Skeletal muscle tissue (tissue), 4 donors: ENCODE data around the gene RBPJL. TPM values are rescaled to one million over a fixed set of nuclear protein-coding genes. Genes with fewer than 3 reads are reported as not detected.

Experiments
- H3K27ac ChIP-seq: one replicate; pipeline ENCODE4 v1.7.0; 2013; ENCODE audit warnings: mild to moderate bottlenecking, low read depth, low read length, inconsistent platforms
- H3K27me3 ChIP-seq, 3 donors: one replicate each; pipeline ENCODE4 v1.7.0; 2013; ENCODE audit warnings: low read length in 3 of 3; ENCODE audit not compliant: control insufficient read depth in 3 of 3, insufficient read depth in 3 of 3
- H3K36me3 ChIP-seq, 3 donors: one replicate each; pipeline ENCODE4 v1.7.0; 2013; ENCODE audit warnings: low read length in 3 of 3; ENCODE audit not compliant: control insufficient read depth in 3 of 3, insufficient read depth in 3 of 3
- H3K4me1 ChIP-seq, 3 donors: one replicate each; pipeline ENCODE4 v1.7.0; 2013; ENCODE audit warnings: low read length in 3 of 3, mild to moderate bottlenecking in 3 of 3; ENCODE audit not compliant: control insufficient read depth in 3 of 3, insufficient read depth in 3 of 3
- H3K4me3 ChIP-seq, 3 donors: one replicate each; pipeline ENCODE4 v1.7.0; 2013; ENCODE audit warnings: low read length in 3 of 3
- H3K9ac ChIP-seq, 3 donors: one replicate each; pipeline ENCODE4 v1.7.0; 2013; ENCODE audit warnings: low read length in 3 of 3, mild to moderate bottlenecking in 3 of 3, moderate library complexity in 2 of 3, low read depth in 1 of 3
- H3K9me3 ChIP-seq, 3 donors: one replicate each; pipeline ENCODE4 v1.7.0; 2013; ENCODE audit warnings: low read length in 3 of 3; ENCODE audit not compliant: control insufficient read depth in 3 of 3
- total RNA-seq: library from RNA; depleted of rRNA; stranded (reverse); fragments of >200 nt; gene quantifications from one replicate; pipeline ENCODE4 v1.2.3, GENCODE V29; 2014
- donor health status: Osteomylitis.

Gene RBPJL
- total RNA-seq = not detected

- H3K9ac ChIP-seq = peak within 1 kb of the TSS in 1 of 3 donors; percentile 45
- peaks cover 7 to 16% (median 10%) of the 10 kb centered on the region in 3 donors for H3K4me1 ChIP-seq
- H3K9me3 ChIP-seq = no peaks in the 10 kb centered on the region
- H3K4me3 ChIP-seq = peak within 1 kb of the TSS in 1 of 3 donors; percentile 45
- no peaks in the 10 kb centered on the region for H3K36me3 ChIP-seq
- no peak within 1 kb of the TSS for H3K27ac ChIP-seq
- H3K27me3 ChIP-seq = peaks cover 29 to 48% (median 39%) of the 10 kb centered on the region in 3 donors
These were observed at the start of gene RBPJL for GRCh38 chr20:45306431-45306982. Gene RBPJL, plus strand, starts transcription at chr20:45306840. Its CDS starts 83 bp downstream, at chr20:45306923.

DNA sequence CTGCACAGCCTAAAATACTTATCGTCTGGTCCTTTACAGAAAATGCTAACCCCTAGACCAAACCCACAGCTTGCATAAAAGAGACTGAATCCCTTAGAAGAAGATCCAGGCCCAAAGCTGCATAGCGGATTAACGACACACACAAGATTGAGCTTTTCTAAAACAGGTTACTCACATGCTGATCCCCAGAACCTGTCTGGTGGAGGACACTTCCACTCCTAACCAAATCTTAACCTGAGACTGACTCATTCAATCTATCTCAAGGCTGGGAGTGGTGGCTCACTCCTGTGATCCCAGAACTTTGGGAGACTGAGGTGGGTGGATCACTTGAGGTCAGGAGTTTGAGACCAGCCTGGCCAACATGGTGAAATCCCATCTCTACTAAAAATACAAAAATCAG lies 49.5 kb upstream of the RBPJL start:
- no peaks in the 10 kb centered on the region for H3K36me3 ChIP-seq
- H3K9ac ChIP-seq = no peak overlapping the region
- H3K9me3 ChIP-seq = no peaks in the 10 kb centered on the region
- H3K27me3 ChIP-seq = peaks cover 0 to 12% (median 2%) of the 10 kb centered on the region in 3 donors
- no peak overlapping the region for H3K27ac ChIP-seq
- H3K4me1 ChIP-seq = peaks cover 15 to 27% (median 20%) of the 10 kb centered on the region in 3 donors
- no peak overlapping the region for H3K4me3 ChIP-seq

DNA sequence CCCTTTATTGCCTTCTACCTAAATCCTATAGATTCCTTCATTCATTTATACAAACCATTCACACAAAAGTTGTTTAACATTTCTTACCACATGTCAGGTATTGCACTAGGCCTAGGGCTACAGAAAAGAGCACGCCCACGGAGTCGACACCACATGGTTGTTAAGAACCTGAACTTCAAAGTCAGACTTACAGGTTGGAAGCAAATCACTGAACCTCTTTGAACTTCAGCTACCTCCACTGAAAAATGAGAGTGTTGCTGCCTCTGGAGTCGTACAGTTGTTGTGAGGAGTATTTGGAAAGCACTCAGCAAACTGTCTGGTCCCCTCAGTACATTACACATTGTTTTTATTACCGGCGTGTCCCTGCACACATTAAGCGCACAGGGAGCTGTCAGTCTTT lies 48.9 kb upstream of the RBPJL start:
- H3K27me3 ChIP-seq = peaks cover 0 to 12% (median 2%) of the 10 kb centered on the region in 3 donors
- no peaks in the 10 kb centered on the region for H3K36me3 ChIP-seq
- no peaks in the 10 kb centered on the region for H3K9me3 ChIP-seq
- peaks cover 15 to 25% (median 20%) of the 10 kb centered on the region in 3 donors for H3K4me1 ChIP-seq
- no peak overlapping the region for H3K27ac ChIP-seq
- H3K4me3 ChIP-seq = no peak overlapping the region
- no peak overlapping the region for H3K9ac ChIP-seq

DNA sequence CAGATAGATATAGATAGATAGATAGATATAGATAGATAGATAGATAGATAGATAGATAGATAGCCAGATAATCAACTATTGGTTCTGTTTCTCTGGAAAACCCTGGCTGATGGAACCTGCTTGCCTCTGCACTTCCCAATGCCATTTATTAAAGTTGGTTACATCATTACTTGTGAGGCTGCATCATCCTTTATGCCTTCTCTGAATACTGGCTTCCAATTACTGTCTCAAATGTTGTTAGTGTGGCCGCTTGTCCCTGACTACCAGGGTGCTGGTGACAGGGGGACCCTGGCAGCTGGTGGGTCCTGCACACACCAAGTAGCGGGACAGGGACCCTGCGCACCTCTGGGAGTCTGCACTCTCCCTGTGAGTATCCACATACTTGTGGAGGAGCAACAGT lies 48.4 kb upstream of the RBPJL start:
- H3K9me3 ChIP-seq = no peaks in the 10 kb centered on the region
- no peak overlapping the region for H3K9ac ChIP-seq
- H3K27ac ChIP-seq = no peak overlapping the region
- H3K4me3 ChIP-seq = no peak overlapping the region
- no peaks in the 10 kb centered on the region for H3K36me3 ChIP-seq
- peaks cover 0 to 12% (median 2%) of the 10 kb centered on the region in 3 donors for H3K27me3 ChIP-seq
- H3K4me1 ChIP-seq = peaks cover 13 to 20% (median 18%) of the 10 kb centered on the region in 3 donors

DNA sequence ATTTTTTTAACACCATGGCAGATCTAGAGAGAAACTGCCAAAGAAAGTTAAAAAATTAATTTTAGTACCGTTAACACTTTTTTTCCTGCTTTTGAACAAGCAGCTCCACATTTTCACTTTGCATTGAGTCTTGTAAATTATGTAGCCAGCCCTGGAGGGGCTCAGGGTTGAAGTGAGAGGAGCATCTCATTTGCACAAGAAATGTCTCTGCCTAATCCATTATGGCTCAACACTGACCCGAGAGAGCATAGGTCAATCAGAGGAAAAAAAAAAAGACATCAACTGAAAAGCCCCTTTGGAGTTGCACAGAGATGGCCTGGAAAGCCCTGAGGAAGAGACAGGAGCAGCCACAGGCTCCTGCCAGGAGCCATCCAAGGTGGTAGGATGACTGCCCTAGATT lies 48.0 kb upstream of the RBPJL start:
- H3K27ac ChIP-seq = no peak overlapping the region
- peaks cover 0 to 12% (median 2%) of the 10 kb centered on the region in 3 donors for H3K27me3 ChIP-seq
- H3K4me1 ChIP-seq = peaks cover 11 to 18% (median 15%) of the 10 kb centered on the region in 3 donors
- no peak overlapping the region for H3K4me3 ChIP-seq
- H3K36me3 ChIP-seq = no peaks in the 10 kb centered on the region
- no peaks in the 10 kb centered on the region for H3K9me3 ChIP-seq
- no peak overlapping the region for H3K9ac ChIP-seq

GRCh38 chr20:45263556-45264266 lies 42.9 kb upstream of the RBPJL start:
- Histone ChIP-seq H3K9me3 (no peaks in the 10 kb centered on the region), H3K27me3 (peaks cover 0 to 13% (median 2%) of the 10 kb centered on the region in 3 donors), H3K4me3 (no peak overlapping the region), H3K36me3 (no peaks in the 10 kb centered on the region), H3K27ac (no peak overlapping the region), H3K9ac (no peak overlapping the region), H3K4me1 (no peaks in the 10 kb centered on the region)

GRCh38 chr20:45266977-45267376 lies 39.7 kb upstream of the RBPJL start:
- Histone ChIP-seq H3K27ac (no peak overlapping the region), H3K27me3 (peaks cover 0 to 11% (median 0%) of the 10 kb centered on the region in 3 donors), H3K9ac (no peak overlapping the region), H3K4me1 (no peaks in the 10 kb centered on the region), H3K9me3 (no peaks in the 10 kb centered on the region), H3K4me3 (no peak overlapping the region), H3K36me3 (no peaks in the 10 kb centered on the region)

DNA sequence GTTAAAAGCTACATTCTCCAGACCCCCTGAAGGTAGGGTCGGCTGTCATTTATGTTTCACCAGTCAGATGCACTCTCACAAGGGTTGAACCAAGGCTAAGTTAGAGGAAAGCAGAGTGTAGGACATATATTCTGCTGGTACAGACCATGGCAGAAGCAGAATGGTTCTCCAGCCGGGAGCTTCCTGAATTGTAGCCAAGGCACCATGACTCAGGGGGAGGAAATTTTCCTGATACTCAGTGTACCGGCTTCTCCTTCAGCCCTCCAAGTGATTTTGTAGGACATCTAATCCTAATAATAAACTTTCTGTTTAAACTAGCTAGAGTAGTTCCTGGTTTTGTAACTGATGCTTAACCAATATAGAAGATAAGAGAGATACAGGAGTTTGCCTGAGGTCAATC lies 38.1 kb upstream of the RBPJL start:
- no peaks in the 10 kb centered on the region for H3K9me3 ChIP-seq
- H3K4me3 ChIP-seq = no peak overlapping the region
- no peaks in the 10 kb centered on the region for H3K4me1 ChIP-seq
- no peak overlapping the region for H3K9ac ChIP-seq
- peaks cover 0 to 11% (median 0%) of the 10 kb centered on the region in 3 donors for H3K27me3 ChIP-seq
- no peak overlapping the region for H3K27ac ChIP-seq
- H3K36me3 ChIP-seq = no peaks in the 10 kb centered on the region

- no peaks in the 10 kb centered on the region for H3K36me3 ChIP-seq
- H3K27ac ChIP-seq = no peak overlapping the region
- no peaks in the 10 kb centered on the region for H3K9me3 ChIP-seq
- H3K4me3 ChIP-seq = no peak overlapping the region
- no peak overlapping the region for H3K9ac ChIP-seq
- peaks cover 0 to 11% (median 0%) of the 10 kb centered on the region in 3 donors for H3K27me3 ChIP-seq
- H3K4me1 ChIP-seq = no peaks in the 10 kb centered on the region
These were observed 37.6 kb upstream of the RBPJL start for GRCh38 chr20:45269056-45269455.

DNA sequence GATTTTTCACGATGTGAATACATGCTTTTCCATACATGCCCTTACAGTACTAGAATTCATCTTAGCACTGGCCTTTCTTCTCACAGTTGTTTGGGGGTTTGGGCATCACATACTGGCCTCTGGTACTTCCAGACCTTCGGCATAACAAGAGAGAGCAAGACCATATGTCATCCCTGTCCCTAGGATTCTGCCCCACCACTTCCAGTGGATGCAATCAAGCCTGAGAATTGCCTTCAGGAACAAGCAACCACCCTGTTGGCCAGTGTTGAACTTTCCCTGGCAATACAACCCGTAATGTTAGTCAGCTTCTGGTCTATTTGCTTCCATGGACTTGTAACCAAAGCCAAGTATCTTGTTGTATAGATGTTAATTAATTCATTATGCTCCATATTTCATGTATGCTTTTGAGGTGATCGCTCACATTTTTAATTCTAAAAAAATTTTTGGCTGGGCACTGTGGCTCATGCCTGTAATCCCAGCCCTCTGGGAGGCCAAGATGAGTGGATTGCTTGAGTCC lies 36.8 kb upstream of the RBPJL start:
- Histone ChIP-seq H3K27ac (no peak overlapping the region), H3K36me3 (no peaks in the 10 kb centered on the region), H3K4me3 (no peak overlapping the region), H3K27me3 (peaks cover 0 to 11% (median 0%) of the 10 kb centered on the region in 3 donors), H3K4me1 (no peaks in the 10 kb centered on the region), H3K9ac (no peak overlapping the region), H3K9me3 (no peaks in the 10 kb centered on the region)
